CD4-positive, alpha-beta memory T cell (primary cell): ENCODE results near the gene SEC14L3. TPM values are rescaled to one million over a fixed set of nuclear protein-coding genes. Genes with fewer than 3 reads are reported as not detected.

Source experiments
- CTCF ChIA-PET: fragments of 350-600 bp; sonication (Branson Sonifier 250); formaldehyde crosslinking; loops from one replicate; lab custom pipeline; 2021; ENCODE audit warnings: inconsistent platforms; ENCODE audit not compliant: partially characterized antibody; lab: Charles Lee
- POLR2A ChIA-PET: fragments of 350-600 bp; sonication (Branson Sonifier 250); formaldehyde crosslinking; loops from one replicate; lab custom pipeline; 2021; ENCODE audit not compliant: partially characterized antibody; lab: Charles Lee
- DNase-seq, 5 donors: peaks; one replicate each; pipeline versions ENCODE4 v3.0.0 to v3.0.0-alpha.2; 2020 to 2022; ENCODE audit warnings: mixed read lengths in 1 of 5
- H3K27ac ChIP-seq: one replicate; pipeline ENCODE4 v1.7.0; 2013; ENCODE audit warnings: low read depth, low read length
- H3K27me3 ChIP-seq: 2 replicates; pipeline ENCODE4 v1.7.0; 2013; ENCODE audit warnings: mild to moderate bottlenecking, low read length, moderate library complexity; ENCODE audit not compliant: insufficient read depth
- H3K36me3 ChIP-seq: 2 replicates; pipeline ENCODE4 v1.7.0; 2013; ENCODE audit warnings: mild to moderate bottlenecking, low read length, moderate library complexity; ENCODE audit not compliant: insufficient read depth
- H3K4me1 ChIP-seq: 2 replicates; pipeline ENCODE4 v1.7.0; 2013; ENCODE audit warnings: mild to moderate bottlenecking, low read length, moderate library complexity; ENCODE audit not compliant: insufficient read depth
- H3K4me3 ChIP-seq, 2 donors: one replicate each; pipeline ENCODE4 v1.7.0; 2013; ENCODE audit warnings: low read length in 2 of 2, mild to moderate bottlenecking in 1 of 2
- H3K9me3 ChIP-seq, 2 donors: one replicate each; pipeline ENCODE4 v1.7.0; 2013; ENCODE audit warnings: low read length in 2 of 2, control low read depth in 1 of 2; ENCODE audit not compliant: control insufficient read depth in 1 of 2
- H3K27ac Mint-ChIP-seq, 7 donors: one replicate each; pipeline ENCODE4 v1.8.0; 2020 to 2021; ENCODE audit warnings: mixed read lengths in 7 of 7, mild to moderate bottlenecking in 6 of 7, inconsistent platforms in 3 of 7, moderate library complexity in 3 of 7
- H3K27me3 Mint-ChIP-seq, 2 donors: one replicate each; pipeline ENCODE4 v1.8.0; 2020 to 2021; ENCODE audit warnings: mixed read lengths in 2 of 2
- H3K36me3 Mint-ChIP-seq, 2 donors: one replicate each; pipeline ENCODE4 v1.8.0; 2020 to 2021; ENCODE audit warnings: mixed read lengths in 2 of 2, inconsistent platforms in 1 of 2, mild to moderate bottlenecking in 1 of 2
- H3K4me1 Mint-ChIP-seq, 4 donors: one replicate each; pipeline ENCODE4 v1.8.0; 2020 to 2021; ENCODE audit warnings: mixed read lengths in 4 of 4, mild to moderate bottlenecking in 1 of 4
- H3K4me3 Mint-ChIP-seq, 8 donors: one replicate each; pipeline ENCODE4 v1.8.0; 2020 to 2021; ENCODE audit warnings: mixed read lengths in 8 of 8, mild to moderate bottlenecking in 7 of 8, moderate library complexity in 6 of 8, inconsistent platforms in 3 of 8
- H3K9me3 Mint-ChIP-seq, 8 donors: one replicate each; pipeline ENCODE4 v1.8.0; 2020 to 2021; ENCODE audit warnings: mixed read lengths in 8 of 8, mild to moderate bottlenecking in 5 of 8, inconsistent platforms in 3 of 8, moderate library complexity in 1 of 8
- intact Hi-C: fragments of 100-400 bp; cut with micrococcal nuclease; formaldehyde crosslinking; loops from one replicate; pipeline ENCODE4 v1.15.1; 2023
- polyA plus RNA-seq, 2 donors: library from polyadenylated mRNA; unstranded; fragments of 300-500 nt; fragmentation: Illumina TruSeq; gene quantifications; one replicate each; pipeline ENCODE4 v1.2.3, GENCODE V29; 2021
- total RNA-seq, 2 experiments: library from RNA; stranded (reverse); gene quantifications; one replicate each; pipeline ENCODE4 v1.2.3, GENCODE V29; 2021

Gene SEC14L3
- total and polyA plus RNA-seq, 4 experiments from 2014 or later: not detected

GRCh38 chr22:30500628-30501027 is 28.8 kb upstream of the SEC14L3 start:
- Mint-ChIP-seq H3K4me1 (peaks cover 0 to 1% (median 0%) of the 10 kb centered on the region in 4 donors), H3K4me3 (no peak overlapping the region), H3K36me3 (no peaks in the 10 kb centered on the region), H3K9me3 (no peaks in the 10 kb centered on the region), H3K27ac (no peak overlapping the region), H3K27me3 (peaks cover 17 to 21% of the 10 kb centered on the region in 2 donors)
- H3K9me3 ChIP-seq: no peaks in the 10 kb centered on the region
- intact Hi-C loops: no loop called here
- peaks cover 5% of the 10 kb centered on the region for H3K27me3 ChIP-seq
- no peak overlapping the region for H3K27ac ChIP-seq
- no peaks in the 10 kb centered on the region for H3K36me3 ChIP-seq
- no peak overlapping the region for H3K4me3 ChIP-seq
- no peaks in the 10 kb centered on the region for H3K4me1 ChIP-seq
- CTCF ChIA-PET: no interaction called here
- DNase-seq: no peak
- POLR2A ChIA-PET: interaction anchor here (0.6 kb wide), 1 partner anchor 232 kb away, joined by 3 read pairs; no protein-coding TSS in a partner anchor

DNA sequence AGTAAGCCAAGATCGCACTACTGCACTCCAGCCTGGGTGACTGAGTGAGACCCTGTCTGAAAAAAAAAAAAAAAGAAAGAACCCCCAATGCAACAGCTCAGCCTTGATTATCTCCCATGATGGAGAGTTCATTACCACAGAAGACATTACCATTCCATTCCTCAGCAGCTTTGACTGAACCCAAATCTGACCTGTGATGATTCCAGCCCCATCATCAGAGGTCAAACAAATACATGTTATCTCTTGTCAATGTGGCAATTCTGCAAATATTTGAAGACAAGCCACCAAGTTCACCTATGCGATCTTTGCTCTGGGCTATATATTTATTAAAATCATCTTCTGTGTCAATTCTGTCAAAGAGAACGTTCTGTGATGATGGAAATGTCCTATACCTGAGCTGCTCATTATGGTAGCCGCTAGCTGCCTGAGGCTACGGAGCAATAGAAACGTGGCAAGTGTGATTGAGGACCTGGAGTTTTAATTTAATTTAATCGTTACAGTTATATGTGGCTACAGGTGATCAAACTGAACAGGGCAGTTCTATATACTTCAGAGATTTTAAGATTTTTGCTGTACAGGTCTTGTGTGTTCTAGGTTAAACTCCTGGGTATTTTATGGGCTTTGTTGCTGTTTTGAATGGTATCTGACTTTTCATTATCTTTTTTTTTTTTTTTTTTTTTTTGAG is 25.8 kb upstream of the SEC14L3 start:
- intact Hi-C loops: no loop called here

DNA sequence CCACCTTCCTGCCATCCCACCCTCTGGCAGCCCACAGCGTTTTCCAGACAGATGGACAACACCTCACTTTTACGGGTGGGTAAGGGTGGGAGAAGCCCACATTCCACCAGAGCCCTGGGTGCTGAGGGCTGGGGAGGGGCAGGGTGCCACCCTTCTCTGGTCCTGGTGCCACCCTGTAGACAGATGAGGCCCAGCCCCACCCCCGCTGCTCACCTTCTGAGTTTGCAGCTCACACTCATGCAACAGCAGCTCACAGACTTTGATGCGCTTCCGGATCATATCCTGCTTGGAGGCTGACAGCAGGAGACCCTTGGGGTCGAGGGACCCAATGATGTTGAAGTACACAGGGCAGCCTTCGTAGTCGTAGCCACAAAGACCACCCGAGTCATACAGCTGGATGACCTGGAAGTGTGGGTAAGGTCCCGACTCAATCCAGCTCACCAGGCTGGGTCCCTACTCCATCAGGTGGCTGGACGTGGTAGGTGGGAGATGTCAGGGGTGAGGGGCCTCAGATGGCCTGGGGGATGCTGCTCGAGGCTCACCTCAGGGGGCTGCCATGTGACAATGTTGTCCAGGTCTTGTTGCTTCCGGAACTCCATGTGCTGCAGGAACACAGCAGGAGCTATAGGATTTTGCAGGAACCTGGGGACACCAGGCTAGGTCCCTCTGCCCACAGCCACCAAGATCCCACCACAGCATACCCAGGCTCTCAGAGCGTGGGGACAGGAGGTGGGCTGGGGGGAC is 23.4 kb upstream of the SEC14L3 start:
- H3K4me1 ChIP-seq: no peaks in the 10 kb centered on the region
- no peaks in the 10 kb centered on the region for H3K36me3 ChIP-seq
- peaks cover 2 to 9% of the 10 kb centered on the region in 2 donors for H3K27me3 Mint-ChIP-seq
- no peak overlapping the region for H3K27ac ChIP-seq
- CTCF ChIA-PET: no interaction called here
- no peak for DNase-seq
- POLR2A ChIA-PET: no interaction called here
- H3K36me3 Mint-ChIP-seq: no peaks in the 10 kb centered on the region
- H3K9me3 ChIP-seq: no peaks in the 10 kb centered on the region
- H3K27me3 ChIP-seq: no peaks in the 10 kb centered on the region
- H3K4me3 Mint-ChIP-seq: no peak overlapping the region
- no peaks in the 10 kb centered on the region for H3K9me3 Mint-ChIP-seq
- no peak overlapping the region for H3K4me3 ChIP-seq
- H3K4me1 Mint-ChIP-seq: no peaks in the 10 kb centered on the region
- intact Hi-C loops: no loop called here
- no peak overlapping the region for H3K27ac Mint-ChIP-seq

More for the DNA sequence above, 25.8 kb upstream of the SEC14L3 start:
- DNase-seq: no peak
- H3K4me3 Mint-ChIP-seq: no peak overlapping the region
- H3K9me3 ChIP-seq: no peaks in the 10 kb centered on the region
- H3K27me3 Mint-ChIP-seq: peaks cover 2 to 11% of the 10 kb centered on the region in 2 donors
- no peak overlapping the region for H3K27ac Mint-ChIP-seq
- no peaks in the 10 kb centered on the region for H3K36me3 ChIP-seq
- ChIA-PET CTCF (interaction anchor here (0.6 to 1.1 kb wide), 2 partner anchors 12 to 66 kb away, joined by 4 read pairs; no protein-coding TSS in a partner anchor), POLR2A (no interaction called here)
- H3K9me3 Mint-ChIP-seq: no peaks in the 10 kb centered on the region
- no peaks in the 10 kb centered on the region for H3K4me1 ChIP-seq
- no peaks in the 10 kb centered on the region for H3K36me3 Mint-ChIP-seq
- no peak overlapping the region for H3K4me3 ChIP-seq
- H3K27me3 ChIP-seq: no peaks in the 10 kb centered on the region
- no peaks in the 10 kb centered on the region for H3K4me1 Mint-ChIP-seq
- H3K27ac ChIP-seq: no peak overlapping the region

GRCh38 chr22:30492144-30492543 is 20.3 kb upstream of the SEC14L3 start:
- Histone ChIP-seq H3K9me3 (no peaks in the 10 kb centered on the region), H3K4me1 (no peaks in the 10 kb centered on the region), H3K36me3 (no peaks in the 10 kb centered on the region), H3K27ac (no peak overlapping the region), H3K27me3 (no peaks in the 10 kb centered on the region), H3K4me3 (no peak overlapping the region)
- CTCF ChIA-PET: no interaction called here
- H3K36me3 Mint-ChIP-seq: no peaks in the 10 kb centered on the region
- H3K4me3 Mint-ChIP-seq: no peak overlapping the region
- no peak overlapping the region for H3K27ac Mint-ChIP-seq
- H3K9me3 Mint-ChIP-seq: no peaks in the 10 kb centered on the region
- peaks cover 2 to 6% of the 10 kb centered on the region in 2 donors for H3K27me3 Mint-ChIP-seq
- DNase-seq: no peak
- POLR2A ChIA-PET: no interaction called here
- no peaks in the 10 kb centered on the region for H3K4me1 Mint-ChIP-seq
- intact Hi-C loops: no loop called here

DNA sequence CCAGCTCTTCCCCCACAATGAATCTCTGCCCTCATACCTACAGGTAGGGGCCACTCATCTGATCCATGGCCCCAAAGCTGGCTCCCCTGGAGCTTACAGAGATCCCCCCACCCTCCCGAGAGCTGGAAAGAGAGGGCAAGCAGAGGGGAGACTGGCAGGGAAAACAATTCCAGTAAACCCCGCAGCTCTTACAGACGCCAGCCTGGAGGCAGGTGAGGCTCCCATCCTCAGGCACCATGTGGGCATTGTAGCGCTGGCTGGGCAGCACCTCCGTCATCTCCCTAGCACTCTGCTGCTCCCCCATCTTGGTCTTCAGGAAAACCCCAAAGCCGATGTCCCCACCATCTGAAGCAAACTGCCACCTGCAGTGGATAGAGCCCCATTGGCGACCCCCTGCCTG is 19.6 kb upstream of the SEC14L3 start:
- Mint-ChIP-seq H3K27ac (no peak overlapping the region), H3K4me3 (no peak overlapping the region), H3K9me3 (no peaks in the 10 kb centered on the region), H3K27me3 (peaks cover 2 to 6% of the 10 kb centered on the region in 2 donors), H3K36me3 (no peaks in the 10 kb centered on the region), H3K4me1 (no peaks in the 10 kb centered on the region)
- Histone ChIP-seq H3K27me3 (no peaks in the 10 kb centered on the region), H3K4me3 (no peak overlapping the region), H3K36me3 (no peaks in the 10 kb centered on the region), H3K4me1 (no peaks in the 10 kb centered on the region), H3K9me3 (no peaks in the 10 kb centered on the region), H3K27ac (no peak overlapping the region)
- no peak for DNase-seq
- CTCF ChIA-PET: interaction anchor here (1.4 kb wide), 1 partner anchor 11 kb away, joined by 6 read pairs; no protein-coding TSS in a partner anchor
- intact Hi-C loops: no loop called here
- POLR2A ChIA-PET: no interaction called here

DNA sequence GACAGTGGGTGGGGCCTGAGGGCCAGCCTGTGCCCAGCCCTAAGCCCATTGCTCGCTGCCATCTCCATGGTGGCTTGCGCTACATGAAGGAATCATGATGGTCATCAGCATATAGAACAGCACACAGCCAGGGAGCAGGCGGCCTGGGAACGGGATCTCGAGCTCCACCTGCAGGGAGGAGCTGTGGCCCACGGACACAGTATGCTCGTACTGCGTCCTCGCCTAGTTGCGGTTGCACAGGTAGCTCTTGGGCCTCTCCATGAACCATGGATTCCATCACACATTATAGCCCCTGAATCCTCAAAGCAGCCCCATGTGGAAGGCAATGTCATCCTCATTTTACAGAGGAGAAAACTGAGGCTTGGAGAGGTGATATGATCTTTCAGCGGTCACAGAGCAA is 18.6 kb upstream of the SEC14L3 start:
- Mint-ChIP-seq H3K27me3 (peaks cover 2 to 5% of the 10 kb centered on the region in 2 donors), H3K27ac (no peak overlapping the region), H3K4me1 (peaks cover 0 to 3% (median 0%) of the 10 kb centered on the region in 4 donors), H3K9me3 (no peaks in the 10 kb centered on the region), H3K36me3 (no peaks in the 10 kb centered on the region), H3K4me3 (no peak overlapping the region)
- no peaks in the 10 kb centered on the region for H3K36me3 ChIP-seq
- no peaks in the 10 kb centered on the region for H3K4me1 ChIP-seq
- CTCF ChIA-PET: interaction anchor here (1.2 to 1.4 kb wide), 2 partner anchors 10 to 45 kb away, joined by 3 to 6 read pairs; no protein-coding TSS in a partner anchor
- no peak overlapping the region for H3K27ac ChIP-seq
- DNase-seq: no peak
- H3K4me3 ChIP-seq: no peak overlapping the region
- H3K27me3 ChIP-seq: no peaks in the 10 kb centered on the region
- intact Hi-C loops: no loop called here
- no peaks in the 10 kb centered on the region for H3K9me3 ChIP-seq
- POLR2A ChIA-PET: no interaction called here

DNA sequence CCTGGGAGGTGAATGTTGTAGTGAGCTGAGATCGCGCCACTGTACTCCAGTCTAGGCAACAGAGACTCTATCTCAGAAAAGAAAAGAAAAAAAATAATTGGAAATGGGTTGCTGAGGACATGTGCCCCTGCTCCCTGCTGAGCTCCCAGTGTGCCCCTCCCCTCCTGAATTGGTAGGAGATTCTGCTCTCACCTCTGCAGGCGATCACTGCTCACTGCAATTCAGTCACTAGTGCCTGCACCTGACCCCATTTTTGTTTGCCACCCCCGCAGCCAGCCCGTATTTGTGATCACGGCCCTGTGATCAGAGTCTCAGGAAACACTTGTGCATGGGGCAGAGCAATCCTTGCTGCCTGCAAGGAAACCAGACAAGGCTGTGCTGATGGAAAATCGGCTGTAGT is 16.3 kb upstream of the SEC14L3 start:
- Mint-ChIP-seq H3K27me3 (peaks cover under 1% of the 10 kb centered on the region in 2 donors), H3K27ac (peak overlapping the region in 2 of 7 donors; percentile 18 to 24), H3K4me3 (no peak overlapping the region), H3K4me1 (peaks cover 0 to 3% (median 0%) of the 10 kb centered on the region in 4 donors), H3K9me3 (no peaks in the 10 kb centered on the region), H3K36me3 (no peaks in the 10 kb centered on the region)
- CTCF ChIA-PET: interaction anchor here (1.3 to 4.9 kb wide), 5 partner anchors 10 to 201 kb away, joined by 3 to 24 read pairs (median 4); no protein-coding TSS in a partner anchor
- H3K9me3 ChIP-seq: no peaks in the 10 kb centered on the region
- no peaks in the 10 kb centered on the region for H3K27me3 ChIP-seq
- H3K4me1 ChIP-seq: no peaks in the 10 kb centered on the region
- H3K27ac ChIP-seq: no peak overlapping the region
- H3K4me3 ChIP-seq: no peak overlapping the region
- DNase-seq: no peak
- H3K36me3 ChIP-seq: no peaks in the 10 kb centered on the region
- POLR2A ChIA-PET: no interaction called here
- intact Hi-C loops: no loop called here
